Loucy (cell line): Measurements from ENCODE around the gene C1orf105.

Experiments
- CTCF ChIP-seq: fragments of 200-600 bp; sonication (generic); conservative IDR thresholded peaks from 2 replicates; pipeline ENCODE4 v1.5.1; 2014; ENCODE audit warnings: mild to moderate bottlenecking, antibody characterized with exemption, low read length
- EZH2phosphoT487 ChIP-seq: fragments of 200-600 bp; IDR thresholded peaks from 2 replicates; pipeline ENCODE4 v1.6.1; 2018; ENCODE audit warnings: antibody characterized with exemption, mild to moderate bottlenecking, moderate library complexity, borderline replicate concordance

GRCh38 chr1:172376431-172376830, 44.1 kb upstream of the C1orf105 start:
- TF ChIP-seq CTCF, result no peak
- TF ChIP-seq EZH2phosphoT487, result no peak
